Immature natural killer cell (primary cell): Measurements from ENCODE around the gene GIMAP1. TPM values are rescaled to one million over a fixed set of nuclear protein-coding genes. Genes with fewer than 3 reads are reported as not detected.
"Not testable (repeated sequence)": the region's sequence is repeated elsewhere in the genome, so short reads cannot be mapped to it uniquely, and the experiment has no call there.

Experiments
- DNase-seq, 3 donors: peaks; one replicate each; pipeline ENCODE4 v3.0.0; 2022; ENCODE audit warnings: mixed read lengths in 1 of 3
- H3K27ac Mint-ChIP-seq, 6 donors: one replicate each; pipeline ENCODE4 v1.8.0; 2020; ENCODE audit warnings: mixed read lengths in 6 of 6, mild to moderate bottlenecking in 5 of 6, inconsistent platforms in 4 of 6, moderate library complexity in 3 of 6
- H3K27me3 Mint-ChIP-seq, 3 donors: one replicate each; pipeline ENCODE4 v1.8.0; 2020 to 2021; ENCODE audit warnings: low read depth in 3 of 3, mild to moderate bottlenecking in 3 of 3, mixed read lengths in 3 of 3, moderate library complexity in 3 of 3, inconsistent platforms in 1 of 3
- H3K36me3 Mint-ChIP-seq, 3 donors: one replicate each; pipeline ENCODE4 v1.8.0; 2020; ENCODE audit warnings: mixed read lengths in 3 of 3, inconsistent platforms in 2 of 3, mild to moderate bottlenecking in 2 of 3
- H3K4me1 Mint-ChIP-seq, 2 donors: one replicate each; pipeline ENCODE4 v1.8.0; 2020; ENCODE audit warnings: inconsistent platforms in 2 of 2, mild to moderate bottlenecking in 2 of 2, mixed read lengths in 2 of 2, moderate library complexity in 1 of 2
- H3K4me3 Mint-ChIP-seq, 5 donors: one replicate each; pipeline ENCODE4 v1.8.0; 2020; ENCODE audit warnings: mild to moderate bottlenecking in 5 of 5, mixed read lengths in 5 of 5, inconsistent platforms in 3 of 5, moderate library complexity in 3 of 5
- H3K9me3 Mint-ChIP-seq, 6 donors: one replicate each; pipeline ENCODE4 v1.8.0; 2020; ENCODE audit warnings: mild to moderate bottlenecking in 6 of 6, mixed read lengths in 6 of 6, inconsistent platforms in 4 of 6, moderate library complexity in 3 of 6
- polyA plus RNA-seq, 3 donors: library from polyadenylated mRNA; unstranded; fragments of 300-500 nt; fragmentation: Illumina TruSeq; gene quantifications; one replicate each; pipeline ENCODE4 v1.2.3, GENCODE V29; 2021

The GIMAP1 gene
- polyA plus RNA-seq = 10 to 100 TPM; 19.1 to 71.4 (median 25.7) TPM

GRCh38 chr7:150716368-150716767 lies at the start of gene GIMAP1:
Gene GIMAP1 (plus strand): TSS chr7:150716613. CDS start chr7:150719048, 2,435 bp downstream.
- DNase-seq = peak; percentile 55 to 61 (median 58)
- Mint-ChIP-seq H3K4me3 (peak within 1 kb of the TSS; percentile 92 to 100 (median 100)), H3K9me3 (peaks cover 7 to 16% (median 13%) of the 10 kb centered on the region in 6 donors), H3K4me1 (peaks cover 60 to 71% of the 10 kb centered on the region in 2 donors), H3K36me3 (peaks cover 39 to 43% (median 43%) of the 10 kb centered on the region in 3 donors), H3K27me3 (peaks cover 0 to 2% (median 0%) of the 10 kb centered on the region in 3 donors), H3K27ac (peak within 1 kb of the TSS; percentile 91 to 99 (median 98))

DNA sequence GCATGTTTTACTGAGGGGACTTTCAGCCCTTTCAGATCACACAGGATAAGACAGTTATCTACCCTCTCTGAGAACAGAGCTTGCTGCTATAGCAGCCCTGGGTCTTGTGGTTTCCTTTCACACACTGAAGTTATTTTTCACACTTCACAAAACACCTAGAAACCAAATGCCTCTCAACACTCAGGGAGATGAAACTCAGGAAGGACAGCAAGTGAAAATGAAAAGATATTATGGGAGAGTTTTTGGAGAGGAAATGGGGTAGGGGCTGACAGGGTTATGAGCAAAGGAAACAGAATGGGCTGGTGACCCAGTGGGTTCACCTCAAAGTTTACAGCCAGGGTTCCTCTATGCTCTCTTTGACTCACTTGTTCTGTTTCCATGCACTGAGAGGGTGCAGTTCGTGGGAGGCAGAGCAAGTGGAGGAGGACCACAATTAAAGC lies 47.9 kb upstream of the GIMAP1 start:
- H3K9me3 Mint-ChIP-seq = peaks cover 0 to 21% (median 7%) of the 10 kb centered on the region in 6 donors
- H3K27me3 Mint-ChIP-seq = peaks cover 10 to 17% (median 11%) of the 10 kb centered on the region in 3 donors
- DNase-seq = peak; percentile 90 to 92 (median 91)
- H3K36me3 Mint-ChIP-seq = peaks cover 4 to 30% (median 20%) of the 10 kb centered on the region in 3 donors
- H3K4me3 Mint-ChIP-seq = peak overlapping the region; percentile 74 to 87 (median 84)
- H3K4me1 Mint-ChIP-seq = peaks cover 85 to 98% of the 10 kb centered on the region in 2 donors
- peak overlapping the region; percentile 99 to 100 (median 100) for H3K27ac Mint-ChIP-seq

DNA sequence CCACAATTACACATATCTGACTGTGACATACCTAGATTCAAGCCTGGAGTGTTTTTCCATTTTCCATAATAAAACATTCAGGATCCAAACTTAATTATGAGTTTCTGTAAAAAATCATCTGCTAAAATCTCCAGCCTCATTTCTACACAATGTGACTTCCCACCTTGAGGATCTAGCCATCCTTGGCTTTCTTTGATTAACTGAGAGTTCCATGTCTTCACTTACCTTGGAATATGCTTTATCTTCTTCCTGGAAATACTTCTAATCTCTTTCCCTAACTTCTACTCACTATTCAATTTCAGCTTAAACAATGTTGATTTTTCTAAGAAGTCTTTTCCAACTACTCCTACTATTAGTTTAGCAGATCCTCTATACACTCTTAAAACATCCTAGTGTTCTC lies 47.4 kb upstream of the GIMAP1 start:
- Mint-ChIP-seq H3K27ac (peak overlapping the region; percentile 99 to 100 (median 100)), H3K27me3 (peaks cover 9 to 16% (median 10%) of the 10 kb centered on the region in 3 donors), H3K36me3 (peaks cover 4 to 28% (median 20%) of the 10 kb centered on the region in 3 donors), H3K4me1 (peaks cover 83 to 97% of the 10 kb centered on the region in 2 donors), H3K9me3 (peaks cover 0 to 21% (median 7%) of the 10 kb centered on the region in 6 donors), H3K4me3 (peak overlapping the region; percentile 74 to 87 (median 84))
- no peak for DNase-seq

DNA sequence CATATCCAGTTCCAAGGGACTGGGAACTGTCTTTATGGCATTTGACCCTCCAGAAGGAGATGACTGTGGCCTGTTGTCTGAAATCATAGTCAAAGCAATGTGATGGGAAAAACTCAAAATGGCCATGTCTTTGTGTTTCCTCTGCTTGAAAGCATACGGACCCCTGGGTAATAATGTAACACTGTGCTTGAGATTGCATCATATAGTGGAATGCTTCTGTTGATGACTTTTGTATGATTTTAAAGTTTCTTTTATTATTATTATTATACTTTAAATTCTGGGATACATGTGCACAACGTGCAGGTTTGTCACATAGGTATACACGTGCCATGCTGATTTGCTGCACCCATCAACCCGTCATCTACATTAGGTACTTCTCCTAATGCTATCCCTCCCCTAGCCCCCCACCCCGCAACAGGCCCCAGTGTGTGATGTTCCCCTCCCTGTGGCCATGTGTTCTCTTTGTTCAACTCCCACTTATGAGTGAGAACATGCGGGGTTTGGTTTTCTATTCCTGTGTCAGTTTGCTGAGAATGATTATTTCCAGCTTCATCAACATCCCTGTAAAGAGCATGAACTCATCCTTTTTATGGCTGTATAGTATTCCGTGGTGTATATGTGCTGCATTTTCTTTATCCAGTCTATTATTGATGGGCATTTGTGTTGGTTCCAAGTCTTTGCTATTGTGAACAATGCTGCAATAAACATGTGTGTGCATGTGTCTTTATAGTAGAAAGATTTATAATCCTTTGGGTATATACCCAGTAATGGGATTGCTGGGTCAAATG lies 44.4 kb upstream of the GIMAP1 start:
- Mint-ChIP-seq H3K4me3 (peak overlapping the region in 3 of 5 donors; percentile 6 to 30 (median 9)), H3K4me1 (peaks cover 78 to 91% of the 10 kb centered on the region in 2 donors), H3K9me3 (peaks cover 0 to 21% (median 7%) of the 10 kb centered on the region in 6 donors), H3K27me3 (peaks cover 7 to 10% (median 7%) of the 10 kb centered on the region in 3 donors), H3K36me3 (peaks cover 4 to 25% (median 20%) of the 10 kb centered on the region in 3 donors)
- not testable (repeated sequence) for H3K27ac Mint-ChIP-seq, DNase-seq

GRCh38 chr7:150675714-150676113 lies 40.7 kb upstream of the GIMAP1 start:
- DNase-seq = no peak
- peaks cover 4 to 17% (median 16%) of the 10 kb centered on the region in 3 donors for H3K36me3 Mint-ChIP-seq
- H3K27me3 Mint-ChIP-seq = peaks cover 1 to 2% (median 2%) of the 10 kb centered on the region in 3 donors
- H3K4me3 Mint-ChIP-seq = peak overlapping the region; percentile 50 to 82 (median 60)
- H3K9me3 Mint-ChIP-seq = peaks cover 0 to 15% (median 4%) of the 10 kb centered on the region in 6 donors
- H3K27ac Mint-ChIP-seq = peak overlapping the region; percentile 84 to 92 (median 90)
- peaks cover 75 to 89% of the 10 kb centered on the region in 2 donors for H3K4me1 Mint-ChIP-seq

- H3K27me3 Mint-ChIP-seq, DNase-seq: not testable (repeated sequence)
- Mint-ChIP-seq H3K4me1 (peaks cover 75 to 89% of the 10 kb centered on the region in 2 donors), H3K4me3 (peak overlapping the region; percentile 66 to 82 (median 73)), H3K9me3 (peaks cover 0 to 14% (median 4%) of the 10 kb centered on the region in 6 donors), H3K27ac (peak overlapping the region; percentile 84 to 95 (median 89)), H3K36me3 (peaks cover 4 to 15% (median 13%) of the 10 kb centered on the region in 3 donors)
These were observed 40.1 kb upstream of the GIMAP1 start for GRCh38 chr7:150676276-150676675.

DNA sequence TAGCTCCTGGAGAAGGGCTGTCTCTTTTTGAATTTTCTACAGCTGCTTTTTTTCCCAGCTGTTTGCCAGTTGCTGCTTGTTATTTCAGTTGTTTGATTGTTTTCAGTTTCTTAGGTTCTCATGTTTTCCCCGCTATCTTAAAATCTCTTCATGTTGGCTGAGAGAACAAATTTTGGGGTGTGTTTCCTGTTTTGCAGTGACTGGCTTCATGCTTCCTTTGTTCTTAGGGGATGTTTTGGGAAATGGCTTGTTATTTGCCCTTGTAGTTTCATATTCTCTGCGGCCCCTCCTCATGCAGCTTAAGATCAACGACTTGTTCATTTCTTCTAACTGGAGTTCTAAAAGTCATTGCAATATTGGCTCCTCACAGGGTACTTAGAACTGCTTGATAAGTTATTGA lies 39.6 kb upstream of the GIMAP1 start:
- H3K9me3 Mint-ChIP-seq, H3K27me3 Mint-ChIP-seq: not testable (repeated sequence)
- Mint-ChIP-seq H3K4me3 (peak overlapping the region; percentile 66 to 82 (median 73)), H3K36me3 (peaks cover 4 to 13% (median 11%) of the 10 kb centered on the region in 3 donors), H3K27ac (peak overlapping the region; percentile 84 to 95 (median 89)), H3K4me1 (peaks cover 77 to 90% of the 10 kb centered on the region in 2 donors)
- DNase-seq = peak in 2 of 3 donors; percentile 30 to 32

DNA sequence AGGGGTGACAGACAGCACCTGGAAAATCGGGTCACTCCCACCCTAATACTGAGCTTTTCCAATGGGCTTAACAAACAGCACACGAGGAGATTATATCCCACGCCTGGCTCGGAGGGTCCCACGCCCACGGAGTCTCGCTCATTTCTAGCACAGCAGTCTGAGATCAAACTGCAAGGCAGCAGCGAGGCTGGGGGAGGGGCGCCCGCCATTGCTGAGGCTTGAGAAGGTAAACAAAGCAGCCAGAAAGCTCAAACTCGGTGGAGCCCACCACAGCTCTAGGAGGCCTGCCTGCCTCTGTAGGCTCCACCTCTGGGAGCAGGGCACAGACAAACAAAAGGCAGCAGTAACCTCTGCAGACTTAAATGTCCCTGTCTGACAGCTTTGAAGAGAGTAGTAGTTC lies 37.8 kb upstream of the GIMAP1 start:
- H3K9me3 Mint-ChIP-seq, H3K27me3 Mint-ChIP-seq, H3K4me3 Mint-ChIP-seq, DNase-seq, H3K36me3 Mint-ChIP-seq: not testable (repeated sequence)
- peaks cover 85 to 92% of the 10 kb centered on the region in 2 donors for H3K4me1 Mint-ChIP-seq
- H3K27ac Mint-ChIP-seq = peak overlapping the region; percentile 40 to 89 (median 78)

DNA sequence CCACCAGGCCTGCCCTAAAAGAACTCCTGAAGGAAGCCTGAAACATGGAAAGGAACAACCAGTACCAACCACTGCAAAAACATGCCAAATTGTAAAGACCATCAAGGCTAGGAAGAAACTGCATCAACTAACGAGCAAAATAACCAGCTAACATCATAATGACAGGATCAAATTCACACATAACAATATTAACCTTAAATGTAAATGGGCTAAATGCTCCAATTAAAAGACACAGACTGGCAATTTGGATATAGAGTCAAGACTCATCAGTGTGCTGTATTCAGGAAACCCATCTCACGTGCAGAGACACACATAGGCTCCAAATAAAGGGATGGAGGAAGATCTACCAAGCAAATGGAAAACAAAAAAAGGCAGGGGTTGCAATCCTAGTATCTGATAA lies 36.0 kb upstream of the GIMAP1 start:
- H3K27me3 Mint-ChIP-seq, DNase-seq, H3K9me3 Mint-ChIP-seq, H3K36me3 Mint-ChIP-seq: not testable (repeated sequence)
- H3K27ac Mint-ChIP-seq = peak overlapping the region; percentile 55 to 93 (median 79)
- H3K4me3 Mint-ChIP-seq = peak overlapping the region in 3 of 5 donors; percentile 18 to 80 (median 62)
- H3K4me1 Mint-ChIP-seq = peaks cover 91 to 98% of the 10 kb centered on the region in 2 donors

DNA sequence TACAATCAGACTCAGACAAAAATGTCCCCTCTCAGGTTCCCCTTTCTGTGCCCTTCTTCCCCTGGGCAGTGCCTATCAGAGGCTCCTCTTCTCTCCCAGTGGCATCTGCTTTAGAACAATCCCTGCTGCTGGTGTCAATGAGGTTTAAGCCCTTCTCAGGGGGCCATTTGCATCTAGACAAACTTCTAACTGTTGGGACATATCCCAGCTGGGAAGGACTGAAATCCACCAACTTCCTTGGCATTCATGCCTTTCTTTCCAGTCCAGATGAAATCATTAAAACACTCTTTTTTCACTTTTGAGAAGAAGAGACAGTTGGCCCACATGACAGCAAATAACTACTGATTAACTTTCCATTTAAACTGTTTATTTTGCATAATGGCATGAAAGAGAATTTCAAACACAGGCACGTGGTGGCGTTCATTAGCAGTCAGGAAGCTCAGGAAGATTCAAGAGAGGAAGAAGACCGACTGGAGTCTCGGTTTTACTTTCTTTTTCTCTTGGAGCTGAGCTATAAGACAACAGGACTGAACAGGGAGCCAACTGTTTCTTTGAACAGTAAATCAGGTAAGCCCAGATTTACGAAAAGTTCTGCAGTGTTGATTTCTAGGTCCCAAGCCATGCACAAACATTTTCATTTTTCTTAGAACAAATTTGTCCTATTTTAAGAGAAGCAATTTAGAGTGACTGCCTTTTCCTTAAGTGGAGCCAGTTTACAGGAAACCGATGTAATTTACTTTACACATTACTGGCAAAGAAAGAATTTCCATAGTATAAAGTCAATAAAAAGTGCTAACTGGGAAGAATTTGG lies 31.0 kb upstream of the GIMAP1 start, which contains the start of gene GIMAP2:
GIMAP2 (plus strand) TSS at position 488 of the 811 bp plus-strand sequence. CDS start 1,354 bp downstream, outside the sequence.
- DNase-seq = peak; percentile 57 to 60 (median 58)
- peaks cover 90 to 100% of the 10 kb centered on the region in 2 donors for H3K4me1 Mint-ChIP-seq
- H3K36me3 Mint-ChIP-seq = peaks cover 33 to 42% (median 34%) of the 10 kb centered on the region in 3 donors
- peaks cover 0 to 20% (median 5%) of the 10 kb centered on the region in 6 donors for H3K9me3 Mint-ChIP-seq
- H3K27me3 Mint-ChIP-seq = peaks cover 0 to 6% (median 5%) of the 10 kb centered on the region in 3 donors
- H3K27ac Mint-ChIP-seq = peak within 1 kb of the TSS; percentile 93 to 99 (median 98)
- peak within 1 kb of the TSS; percentile 91 to 97 (median 94) for H3K4me3 Mint-ChIP-seq

- peak overlapping the region; percentile 91 to 97 (median 94) for H3K4me3 Mint-ChIP-seq
- H3K4me1 Mint-ChIP-seq = peaks cover 86 to 100% of the 10 kb centered on the region in 2 donors
- peaks cover 0 to 6% (median 5%) of the 10 kb centered on the region in 3 donors for H3K27me3 Mint-ChIP-seq
- H3K9me3 Mint-ChIP-seq = peaks cover 0 to 23% (median 12%) of the 10 kb centered on the region in 6 donors
- DNase-seq = peak in 2 of 3 donors; percentile 19 to 23
- H3K36me3 Mint-ChIP-seq = peaks cover 40 to 49% (median 41%) of the 10 kb centered on the region in 3 donors
- H3K27ac Mint-ChIP-seq = peak overlapping the region; percentile 93 to 99 (median 98)
These were observed 30.3 kb upstream of the GIMAP1 start for GRCh38 chr7:150686030-150686631.

DNA sequence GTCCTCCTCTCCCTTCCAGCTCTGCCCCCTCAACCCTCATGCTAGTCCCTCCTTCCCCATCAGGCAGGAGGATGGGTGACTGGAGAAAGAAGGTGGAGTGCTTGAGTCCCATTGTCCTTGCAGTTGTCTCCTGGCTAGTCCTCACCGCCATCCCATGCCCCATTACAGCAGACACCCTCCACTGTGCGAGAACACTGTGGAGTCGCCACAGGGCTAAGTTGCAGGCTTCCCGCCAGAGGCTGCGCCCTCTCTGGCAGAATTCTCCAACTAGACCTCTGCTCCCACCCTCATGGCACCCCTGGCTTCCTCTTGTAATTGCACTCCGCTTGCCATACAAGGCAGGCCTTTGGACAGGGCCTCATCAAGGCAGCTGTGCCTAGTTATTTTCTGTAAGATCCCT lies 27.8 kb upstream of the GIMAP1 start:
- Mint-ChIP-seq H3K4me1 (peaks cover 72 to 92% of the 10 kb centered on the region in 2 donors), H3K27ac (peak overlapping the region; percentile 91 to 99 (median 98)), H3K4me3 (peak overlapping the region; percentile 91 to 97 (median 94)), H3K27me3 (peaks cover 0 to 6% (median 5%) of the 10 kb centered on the region in 3 donors), H3K9me3 (peaks cover 7 to 38% (median 30%) of the 10 kb centered on the region in 6 donors), H3K36me3 (peaks cover 58 to 69% (median 60%) of the 10 kb centered on the region in 3 donors)
- no peak for DNase-seq
